Spleen (tissue), 7 donors: ENCODE results near the gene CALY.

ENCODE experiments used
- CTCF ChIP-seq, 11 experiments: fragments of 200-600 bp in 7 of 11; fragments of 450-650 bp in 4 of 11; sonication (generic) in 4 of 11; IDR thresholded peaks in 8 of 11; conservative IDR thresholded peaks in 3 of 11; 1 replicate in 7 of 11; 2 replicates in 4 of 11; pipeline versions ENCODE4 v1.4.0 to v1.8.0; 2016 to 2021; ENCODE audit warnings: antibody characterized with exemption in 11 of 11, inconsistent platforms in 4 of 11, mild to moderate bottlenecking in 1 of 11
- POLR2AphosphoS5 ChIP-seq, 3 donors: sonication (generic); formaldehyde crosslinking; IDR thresholded peaks; one replicate each; pipeline ENCODE4 v1.5.1; 2017; ENCODE audit warnings: antibody characterized with exemption in 3 of 3
- donor health status: DM: no; HTN: no; CAD: no; lungs with moderate emphysema.
- donor health status: DM: no; HTN: no; CAD: no.
- donor health status: DM: no; HTN: no; CAD: no.

GRCh38 chr10:133350950-133351329 is 14.2 kb upstream of the CALY start:
- TF ChIP-seq CTCF (IDR thresholded peaks at IDR 0.05 in 8 of 11, conservative IDR thresholded peaks at IDR 0.05 in 3 of 11): no peak
- TF ChIP-seq POLR2AphosphoS5 (IDR thresholded peaks at IDR 0.05): no peak
